Measurements from ENCODE around the gene ZFP1. TPM values are rescaled to one million over a fixed set of nuclear protein-coding genes. Genes with fewer than 3 reads are reported as not detected.

ZFP1 gene
- 13.7 and 15.1 TPM in 2 replicates for total RNA-seq

DNA sequence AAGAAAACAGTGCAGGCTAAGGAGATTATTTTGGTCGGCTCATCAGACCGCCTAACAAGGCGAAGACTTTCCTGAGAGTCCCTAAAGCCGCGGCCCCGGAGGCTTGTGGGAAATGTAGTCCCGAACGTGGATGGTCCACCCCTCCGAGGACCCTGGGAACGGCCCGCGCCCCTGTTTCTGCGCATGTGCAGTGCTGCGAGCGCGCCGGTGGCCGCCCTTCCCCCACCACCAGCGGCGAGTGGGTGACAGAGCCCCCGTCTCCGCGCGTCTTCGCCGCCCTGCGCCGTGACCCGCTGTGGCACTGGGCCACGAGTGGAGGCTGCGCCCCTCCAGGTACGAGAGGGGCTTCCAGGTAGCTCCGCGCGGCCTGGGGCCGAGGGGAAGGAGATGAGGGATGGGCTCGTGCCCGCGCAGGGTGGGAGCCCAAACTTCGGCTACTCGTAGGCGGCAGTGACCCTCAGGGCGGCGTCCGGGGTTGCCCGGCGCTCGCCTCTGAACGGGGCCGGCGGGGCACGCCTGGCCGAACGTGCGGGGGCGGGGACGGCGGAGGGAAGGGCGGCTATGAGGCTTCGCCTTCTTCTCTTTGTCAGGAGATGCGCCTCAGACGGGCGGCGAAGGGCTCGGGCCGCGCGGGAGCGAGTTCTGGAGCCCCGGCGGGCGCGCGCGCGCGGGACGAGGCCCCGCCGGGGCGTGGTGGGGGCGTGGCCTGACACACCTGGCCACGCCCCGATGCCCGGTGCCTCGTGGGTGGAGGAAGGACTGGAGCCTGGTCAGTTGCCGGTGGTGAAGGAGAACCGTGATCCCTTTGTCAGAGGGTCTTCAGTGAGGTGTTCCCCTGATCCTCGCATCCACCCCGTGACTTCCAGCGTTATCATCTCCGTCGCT is at the start of gene ZFP1:
Gene ZFP1 (plus strand): TSS at position 214 of the 885 bp plus-strand sequence. CDS start 4,428 bp downstream, outside the sequence.

DNA sequence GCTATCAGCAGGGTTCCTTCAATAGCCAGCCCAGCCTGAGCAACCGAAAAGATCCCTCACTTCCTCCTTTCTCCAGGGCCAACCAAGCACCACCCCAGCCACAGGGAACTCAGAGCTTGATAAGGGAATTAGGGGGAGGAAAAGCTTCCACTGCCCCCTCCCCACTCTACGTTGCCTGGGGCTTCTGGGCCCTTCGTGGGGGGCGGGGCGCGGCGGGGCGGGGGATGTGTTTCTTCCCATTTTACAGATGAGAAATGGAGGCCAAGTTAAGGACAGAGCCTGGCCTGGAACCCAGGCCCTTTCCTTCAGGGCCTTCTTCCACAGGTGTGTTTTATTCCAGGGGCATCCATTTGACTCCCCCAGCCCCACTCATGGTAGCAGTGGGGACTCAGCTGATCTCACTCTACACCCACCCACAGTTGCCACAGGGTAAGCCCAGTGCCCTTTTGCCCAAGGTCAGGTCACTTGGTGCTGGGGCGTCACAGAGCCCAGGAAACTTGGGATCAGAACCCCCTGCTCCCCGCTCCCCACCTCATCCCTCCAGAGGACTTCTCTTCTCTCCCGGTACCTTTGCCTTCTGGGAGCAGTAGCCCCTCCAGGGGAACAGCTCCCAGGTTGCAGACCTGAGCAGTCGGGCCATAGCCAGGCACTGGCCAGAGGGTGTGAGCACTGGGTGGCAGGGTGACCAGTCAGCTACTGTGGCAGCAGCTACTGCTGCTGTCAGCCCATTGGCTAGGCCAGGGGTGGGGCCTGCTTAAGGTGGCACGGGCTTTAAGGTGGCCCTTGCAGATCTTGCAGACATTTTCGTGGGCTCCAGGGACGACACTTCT is 32.0 kb upstream of the ZFP1 start, which contains the start of gene LDHD:
Gene LDHD (minus strand): TSS at position 700 of the 830 bp plus-strand sequence. CDS start 60 bp downstream, at position 640.

DNA sequence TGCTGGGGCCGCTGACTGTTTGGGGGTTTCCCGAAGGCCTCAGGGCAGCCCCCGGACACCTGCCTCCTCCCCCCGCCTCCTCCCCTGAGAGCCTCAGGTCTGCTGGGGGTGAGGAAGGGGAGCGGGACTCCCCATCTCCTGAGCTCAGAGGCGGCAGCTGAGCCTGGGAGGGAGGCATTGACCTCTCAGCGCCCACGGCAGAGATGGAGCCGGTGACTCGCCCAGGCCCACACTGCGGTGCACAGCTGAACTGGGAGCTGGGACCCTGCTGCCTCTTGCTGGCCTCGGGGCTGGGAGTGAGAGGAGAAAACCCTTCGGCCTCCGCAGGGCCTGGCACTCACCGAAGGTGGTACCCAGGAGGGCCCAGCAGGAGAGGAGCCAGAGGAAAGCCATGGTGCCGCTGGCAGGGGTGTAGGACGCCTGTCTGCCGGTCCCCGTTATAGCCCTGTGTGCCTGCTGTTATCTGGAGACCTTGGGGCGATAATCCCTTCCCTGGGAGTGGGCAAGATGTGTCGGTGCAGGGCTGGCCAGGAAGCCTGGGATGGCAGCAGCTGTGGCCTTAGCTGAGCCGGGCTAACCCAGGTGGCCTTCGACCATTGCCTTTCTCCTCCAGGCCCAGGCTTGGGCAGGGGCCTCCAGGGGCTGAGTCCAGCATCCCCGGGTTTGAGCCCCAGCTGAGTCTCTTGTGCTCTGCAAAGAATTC is 58.6 kb downstream of the ZFP1 start, which contains the start of gene CTRB2:
Gene CTRB2 (minus strand): TSS at position 413 of the 703 bp plus-strand sequence. CDS start 20 bp downstream, at position 393.

DNA sequence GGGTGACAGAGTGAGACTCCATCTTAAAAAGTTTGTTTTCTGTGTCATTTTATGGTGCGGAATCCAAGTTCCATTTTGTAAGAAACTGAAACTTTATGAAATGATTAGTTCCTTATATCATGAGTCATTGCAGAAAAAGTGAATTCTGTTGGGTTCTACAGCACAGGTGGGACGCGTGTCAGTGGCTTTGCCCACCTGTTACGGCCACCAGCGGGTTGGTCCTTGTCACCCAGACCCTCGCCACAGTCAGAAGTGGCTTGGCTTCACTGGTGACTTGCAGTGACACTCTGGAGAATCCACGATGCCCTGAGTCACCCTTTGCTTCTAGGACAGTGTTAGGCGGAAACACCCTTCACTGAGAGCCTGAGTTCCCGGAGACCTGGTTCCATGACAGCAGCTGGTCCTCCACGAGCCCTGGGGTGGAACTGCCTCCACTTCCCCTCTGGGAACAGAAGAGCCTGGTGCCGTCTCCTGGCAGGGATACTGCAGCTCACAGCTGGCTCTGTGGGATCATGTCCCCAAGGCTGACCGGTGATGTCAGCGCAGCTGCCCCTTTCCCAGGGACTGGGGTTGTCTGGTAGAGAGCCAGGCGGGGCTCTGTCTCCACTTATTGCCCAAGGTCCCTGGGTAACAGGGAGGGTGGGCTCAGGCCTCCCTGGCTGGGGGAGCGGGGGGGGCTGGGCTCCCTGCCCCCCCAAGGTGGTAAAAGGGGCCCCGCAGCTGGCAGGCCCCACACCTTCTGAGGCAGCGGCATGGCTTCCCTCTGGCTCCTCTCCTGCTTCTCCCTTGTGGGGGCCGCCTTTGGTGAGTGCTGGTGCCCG is 70.1 kb downstream of the ZFP1 start, which contains the start of gene CTRB1:
Gene CTRB1 (plus strand): TSS at position 733 of the 821 bp plus-strand sequence. CDS start 20 bp downstream, at position 753.

Other genes starting within 250 kb of the ZFP1 start
- gene WDR59, start 163.4 kb upstream of the ZFP1 start, total RNA-seq, result 17.9 and 20.7 TPM in 2 replicates
- 11.7 and 20.9 TPM in 2 replicates for gene ZNRF1, start 149.5 kb upstream of the ZFP1 start, total RNA-seq
- 2.3 and 5.0 TPM in 2 replicates for gene LDHD, start 31.7 kb upstream of the ZFP1 start, total RNA-seq
- not detected in 2 replicates for gene CTRB2, start 58.6 kb downstream of the ZFP1 start, total RNA-seq
- not detected in 2 replicates for gene CTRB1, start 70.5 kb downstream of the ZFP1 start, total RNA-seq
- 73.6 and 165 TPM in 2 replicates for gene BCAR1, start 103.1 kb downstream of the ZFP1 start, total RNA-seq